HepG2 (cell line): ENCODE data around the gene RAB3B. TPM values are rescaled to one million over a fixed set of nuclear protein-coding genes. Genes with fewer than 3 reads are reported as not detected.

Source experiments
- ATAC-seq: fragments of 200-7000 bp; cut with Tn5 transposase; 3 replicates; pipeline ENCODE4 v1.9.1; 2020; ENCODE audit warnings: mild to moderate bottlenecking, moderate library complexity
- BruUV-seq: library from RNA; stranded (reverse); fragments of 400-500 nt; replicated peaks from 2 replicates; lab custom pipeline; 2021; lab: Mats Ljungman, UMichigan
- CTCF ChIA-PET: fragments of 300-600 bp; formaldehyde crosslinking; extraction: SDS; loops from one replicate; lab custom pipeline; 2021; ENCODE audit warnings: low total read pairs, inconsistent platforms, low intra/inter-chr PET ratio; lab: Yijun Ruan, JAX
- POLR2A ChIA-PET: fragments of 350-600 bp; sonication (Branson Sonifier 250); formaldehyde crosslinking; loops from one replicate; lab custom pipeline; 2020; ENCODE audit warnings: antibody characterized with exemption, inconsistent platforms; lab: Yijun Ruan, JAX
- DNase-seq: peaks from one replicate; pipeline ENCODE4 v3.0.0-alpha.2; 2015; ENCODE audit warnings: low spot score
- FAIRE-seq: peaks from 3 replicates; lab custom pipeline; 2011; peaks lifted over from hg19 to GRCh38; lab: Jason Lieb, UNC
- H2AFZ ChIP-seq: one replicate; pipeline ENCODE4 v1.6.1; 2011; ENCODE audit warnings: low read length, inconsistent platforms
- H3K27ac ChIP-seq: fragments of 300-600 bp; 3 replicates; pipeline ENCODE4 v1.8.0; 2011; ENCODE audit warnings: mixed run types, mild to moderate bottlenecking, mixed read lengths, low read length, inconsistent platforms; ENCODE audit not compliant: insufficient read depth; ENCODE audit errors: extremely low read length
- H3K27me3 ChIP-seq, 2 experiments: fragments of 200-600 bp in 1 of 2; 2 replicates in 1 of 2; 3 replicates in 1 of 2; pipeline versions ENCODE4 v1.6.0 to v1.8.0; 2011; ENCODE audit warnings: low read length in 2 of 2, mild to moderate bottlenecking in 2 of 2, moderate library complexity in 2 of 2, inconsistent platforms in 1 of 2; ENCODE audit not compliant: insufficient read depth in 2 of 2, control insufficient read depth in 1 of 2
- H3K36me3 ChIP-seq, 2 experiments: fragments of 200-600 bp in 1 of 2; replicated peaks in 1 of 2; 2 replicates in 1 of 2; 3 replicates in 1 of 2; pipeline versions ENCODE4 v1.5.1 to v1.8.0; 2011; ENCODE audit warnings: low read length in 2 of 2, inconsistent platforms in 1 of 2; ENCODE audit not compliant: insufficient read depth in 2 of 2, control insufficient read depth in 1 of 2
- H3K4me1 ChIP-seq: 2 replicates; pipeline ENCODE4 v1.5.1; 2012; ENCODE audit warnings: low read length, inconsistent platforms; ENCODE audit not compliant: insufficient read depth
- H3K4me2 ChIP-seq: 2 replicates; pipeline ENCODE4 v1.6.0; 2011; ENCODE audit warnings: low read depth, low read length, inconsistent platforms
- H3K4me3 ChIP-seq, 3 experiments: fragments of 200-600 bp in 1 of 3; sonication (generic), shearing (Covaris generic) in 1 of 3; replicated peaks in 1 of 3; 2 replicates each; pipeline ENCODE4 v1.5.1; 2011 to 2016; ENCODE audit warnings: low read length in 3 of 3, inconsistent platforms in 2 of 3, low read depth in 2 of 3, mild to moderate bottlenecking in 2 of 3, control low read depth in 1 of 3, mixed read lengths in 1 of 3; ENCODE audit not compliant: insufficient read depth in 1 of 3
- H3K79me2 ChIP-seq: one replicate; pipeline ENCODE4 v1.6.1; 2011; ENCODE audit warnings: low read length, inconsistent platforms; ENCODE audit not compliant: insufficient read depth
- H3K9ac ChIP-seq: 2 replicates; pipeline ENCODE4 v1.6.0; 2011; ENCODE audit warnings: mild to moderate bottlenecking, low read depth, low read length, inconsistent platforms; ENCODE audit not compliant: insufficient read depth
- H3K9me3 ChIP-seq: 2 replicates; pipeline ENCODE4 v1.5.1; 2012; ENCODE audit warnings: mild to moderate bottlenecking, low read length
- H4K20me1 ChIP-seq: 2 replicates; pipeline ENCODE4 v1.6.0; 2011; ENCODE audit warnings: inconsistent platforms, mild to moderate bottlenecking, low read length, moderate library complexity; ENCODE audit not compliant: insufficient read depth
- ATF5 ChIP-seq: sonication (generic); formaldehyde crosslinking; IDR thresholded peaks from 2 replicates; pipeline ENCODE4 v1.4.0; 2020; ENCODE audit warnings: mild to moderate bottlenecking, low read depth, missing genetic modification reagents
- EZH2 ChIP-seq: conservative IDR thresholded peaks from 2 replicates; pipeline ENCODE4 v1.6.1; 2012; ENCODE audit warnings: mild to moderate bottlenecking, low read depth, low read length, moderate library complexity
- FOSL2 ChIP-seq: sonication (generic); formaldehyde crosslinking; IDR thresholded peaks from 2 replicates; pipeline ENCODE4 v1.4.0; 2020; ENCODE audit warnings: missing genetic modification reagents
- MED8 ChIP-seq: sonication (generic); formaldehyde crosslinking; IDR thresholded peaks from 2 replicates; pipeline ENCODE4 v1.8.1; 2023; ENCODE audit warnings: mild to moderate bottlenecking, missing genetic modification reagents; ENCODE audit not compliant: insufficient replicate concordance
- MTF1 ChIP-seq: sonication (generic); formaldehyde crosslinking; IDR thresholded peaks from 2 replicates; pipeline ENCODE4 v1.5.0; 2020; ENCODE audit warnings: missing genetic modification reagents
- MXI1 ChIP-seq: IDR thresholded peaks from 3 replicates; pipeline ENCODE4 v1.6.1; 2012; ENCODE audit warnings: low read depth, low read length, inconsistent platforms, borderline replicate concordance
- NFATC3 ChIP-seq: sonication (generic); formaldehyde crosslinking; IDR thresholded peaks from 2 replicates; pipeline ENCODE4 v1.5.1; 2020; ENCODE audit warnings: mild to moderate bottlenecking, missing genetic modification reagents
- PRPF4 ChIP-seq: fragments of 200-400 bp; formaldehyde crosslinking; IDR thresholded peaks from 2 replicates; pipeline ENCODE4 v1.6.1; 2016; ENCODE audit warnings: low read length, low read depth; ENCODE audit not compliant: poor library complexity, severe bottlenecking
- SRSF4 ChIP-seq: fragments of 200-400 bp; formaldehyde crosslinking; IDR thresholded peaks from one replicate; pipeline ENCODE4 v1.6.1; 2018; ENCODE audit warnings: mild to moderate bottlenecking, low read depth, low read length, moderate library complexity; ENCODE audit not compliant: poor library complexity, severe bottlenecking
- WIZ ChIP-seq: sonication (generic); formaldehyde crosslinking; IDR thresholded peaks from 2 replicates; pipeline ENCODE4 v1.5.1; 2020; ENCODE audit warnings: mild to moderate bottlenecking, missing genetic modification reagents
- ZBTB34 ChIP-seq: sonication (generic); formaldehyde crosslinking; IDR thresholded peaks from 2 replicates; pipeline ENCODE4 v1.8.0; 2022; ENCODE audit warnings: mild to moderate bottlenecking, missing genetic modification reagents
- ZMYM3 ChIP-seq: sonication (generic); formaldehyde crosslinking; IDR thresholded peaks from 2 replicates; pipeline ENCODE4 v1.5.1; 2020; ENCODE audit warnings: mild to moderate bottlenecking, missing genetic modification reagents
- ZNF274 ChIP-seq: sonication (generic); formaldehyde crosslinking; IDR thresholded peaks from 2 replicates; pipeline ENCODE4 v1.5.1; 2020; ENCODE audit warnings: mild to moderate bottlenecking, missing genetic modification reagents
- ZNF460 ChIP-seq: sonication (generic); formaldehyde crosslinking; IDR thresholded peaks from 2 replicates; pipeline ENCODE4 v1.5.1; 2020; ENCODE audit warnings: missing genetic modification reagents, mild to moderate bottlenecking, borderline replicate concordance
- ZNF543 ChIP-seq: sonication (generic); formaldehyde crosslinking; IDR thresholded peaks from 2 replicates; pipeline ENCODE4 v1.4.0; 2020; ENCODE audit warnings: mild to moderate bottlenecking, missing genetic modification reagents
- WGBS: methylation state at CpG from one replicate; pipeline ENCODE4 v1.1.6; 2017; ENCODE audit warnings: low lambda C conversion rate; 5-methylcytosine and 5-hydroxymethylcytosine counted together
- in situ Hi-C: cut with HindIII; loops from 2 replicates; pipeline ENCODE4 v1.10.0; 2017; ENCODE audit warnings: low pct_unique_long_range_greater_than_20kb; ENCODE audit not compliant: extremely low pct_ligation_motif_present
- intact Hi-C: fragments of 100-400 bp; cut with micrococcal nuclease; formaldehyde crosslinking; loops from one replicate; pipeline ENCODE4 v1.10.0; 2022; ENCODE audit not compliant: unreplicated experiment
- polyA plus RNA-seq, 8 experiments: library from polyadenylated mRNA; depleted of rRNA in 3 of 8; stranded (reverse) in 7 of 8; unstranded in 1 of 8; fragments of >200 nt; fragmentation: Illumina TruSeq in 4 of 8; extraction: Trizol in 4 of 8; gene quantifications; 2 replicates each; pipeline versions ENCODE4 v1.2.1 to v1.2.3, GENCODE V29; 2011 to 2016; ENCODE audit warnings: low read depth in 4 of 8, missing spikeins in 1 of 8, mixed read lengths in 1 of 8; ENCODE audit not compliant: insufficient read depth in 1 of 8
- total RNA-seq, 5 experiments: library from RNA; depleted of rRNA; stranded (reverse); fragments of >200 nt; fragmentation: Illumina TruSeq; extraction: Trizol; gene quantifications; 2 replicates each; pipeline ENCODE4 v1.2.3, GENCODE V29; 2016; ENCODE audit warnings: low read depth in 1 of 5
- TF ChIP-seq, protein P1 (sequence below): IDR thresholded peaks from 2 replicates; pipeline ENCODE4 v1.6.1; 2016; ENCODE audit warnings: low read depth, control low read depth

RAB3B gene
- total and polyA plus RNA-seq, 2 of the 13 experiments (the other 11 are each of a cell fraction or from before 2014, with no cell fraction given): 1.0 to 1.2 TPM

GRCh38 chr1:51950701-51951100 lies 39.8 kb downstream of the RAB3B start:
- no TSS peak for BruUV-seq
- no peak for TF ChIP-seq ZNF274
- TF ChIP-seq, protein P1, sequence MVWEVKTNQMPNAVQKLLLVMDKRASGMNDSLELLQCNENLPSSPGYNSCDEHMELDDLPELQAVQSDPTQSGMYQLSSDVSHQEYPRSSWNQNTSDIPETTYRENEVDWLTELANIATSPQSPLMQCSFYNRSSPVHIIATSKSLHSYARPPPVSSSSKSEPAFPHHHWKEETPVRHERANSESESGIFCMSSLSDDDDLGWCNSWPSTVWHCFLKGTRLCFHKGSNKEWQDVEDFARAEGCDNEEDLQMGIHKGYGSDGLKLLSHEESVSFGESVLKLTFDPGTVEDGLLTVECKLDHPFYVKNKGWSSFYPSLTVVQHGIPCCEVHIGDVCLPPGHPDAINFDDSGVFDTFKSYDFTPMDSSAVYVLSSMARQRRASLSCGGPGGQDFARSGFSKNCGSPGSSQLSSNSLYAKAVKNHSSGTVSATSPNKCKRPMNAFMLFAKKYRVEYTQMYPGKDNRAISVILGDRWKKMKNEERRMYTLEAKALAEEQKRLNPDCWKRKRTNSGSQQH (CRISPR knock-in tag): no peak
- no peak for TF ChIP-seq MXI1
- no peak for TF ChIP-seq MED8
- TF ChIP-seq ATF5 (CRISPR knock-in tag): no peak
- no peak for TF ChIP-seq ZBTB34 (CRISPR knock-in tag)
- no peak for TF ChIP-seq PRPF4
- TF ChIP-seq ZNF543 (CRISPR knock-in tag): no peak
- TF ChIP-seq ZNF460: no peak
- no peak for TF ChIP-seq ZMYM3
- no peak for TF ChIP-seq WIZ (CRISPR knock-in tag)
- no peak for TF ChIP-seq EZH2
- no peak for TF ChIP-seq SRSF4
- TF ChIP-seq MTF1: no peak
- no peak for TF ChIP-seq FOSL2 (CRISPR knock-in tag)
- TF ChIP-seq NFATC3 (CRISPR knock-in tag): no peak
- Histone ChIP-seq H3K4me3 (no peak overlapping the region), H3K79me2 (no peaks in the 10 kb centered on the region), H3K27me3 (no peaks in the 10 kb centered on the region), H3K9me3 (peaks cover 6% of the 10 kb centered on the region; the same call in 1 of the 2 replicates), H4K20me1 (no peaks in the 10 kb centered on the region), H3K27ac (no peak overlapping the region), H2AFZ (no peak overlapping the region), H3K4me1 (peaks cover 8% of the 10 kb centered on the region), H3K4me2 (no peak overlapping the region), H3K9ac (no peak overlapping the region), H3K36me3 (no peaks in the 10 kb centered on the region)
- ATAC-seq: no peak
- ChIA-PET CTCF (no interaction called here), POLR2A (no interaction called here)
- intact Hi-C loops (no loop called here), in situ Hi-C loops (no loop called here)
- FAIRE-seq: no peak
- 72% methylated on average over 4 of the region's 4 CpGs for WGBS
- no peak for DNase-seq
